Central memory CD4-positive, alpha-beta T cell (primary cell): ENCODE measurements around the gene CHKA.

Source experiments
- DNase-seq: peaks from one replicate; pipeline ENCODE4 v3.0.0; 2022
- total RNA-seq, 3 experiments: gene quantifications; one replicate each; lab custom pipeline; 2026; lab: John Stamatoyannopoulos, UW

The CHKA gene
- total RNA-seq: 6.4 to 22.1 (median 6.5) reads per million in 3 experiments

DNA sequence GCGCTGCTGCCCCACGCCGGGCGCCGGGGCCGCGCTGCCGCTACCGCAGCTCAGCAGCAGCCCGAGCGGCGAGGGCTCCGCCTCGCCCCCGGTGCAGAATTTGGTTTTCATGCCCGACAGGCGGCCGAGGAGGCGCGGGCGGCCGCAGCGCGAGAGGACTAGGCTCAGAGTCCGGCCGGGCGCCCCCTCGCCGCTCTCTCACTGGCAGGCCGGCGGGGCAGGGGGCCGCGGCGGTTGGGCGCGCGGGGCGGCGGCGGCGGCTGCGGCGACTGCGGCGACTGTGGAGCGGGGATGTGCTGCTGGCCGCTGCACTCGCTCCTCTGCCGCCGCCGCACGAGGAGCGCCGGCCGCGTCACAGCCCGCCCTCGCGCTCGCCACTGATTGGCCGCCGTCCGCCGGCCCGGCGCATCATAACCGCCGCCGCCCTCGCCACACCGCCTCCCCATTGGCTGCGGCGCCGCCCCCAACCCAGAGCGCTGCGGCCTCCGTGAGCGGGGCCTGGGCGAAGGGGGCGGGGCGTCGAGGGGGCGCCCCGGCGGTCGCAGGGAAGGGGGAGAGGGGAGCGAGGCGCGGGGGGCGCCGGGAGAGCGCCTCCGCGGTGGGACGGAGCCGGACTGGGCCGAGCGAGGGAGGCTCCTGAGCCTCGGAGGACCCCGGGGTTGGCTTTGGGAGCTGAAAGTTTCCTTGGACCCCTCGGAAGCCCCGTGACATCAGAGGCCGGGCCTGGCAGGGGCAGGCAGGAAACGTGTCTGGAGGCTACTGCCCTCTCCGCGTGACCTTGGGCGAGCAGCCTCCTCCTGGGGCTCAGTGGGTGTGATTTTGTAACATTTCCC is at the start of gene CHKA:
TSS of gene CHKA (minus strand) at position 322 of the 833 bp plus-strand sequence. CDS start at position 111, 211 bp downstream.
- DNase-seq: peak; percentile 80

DNA sequence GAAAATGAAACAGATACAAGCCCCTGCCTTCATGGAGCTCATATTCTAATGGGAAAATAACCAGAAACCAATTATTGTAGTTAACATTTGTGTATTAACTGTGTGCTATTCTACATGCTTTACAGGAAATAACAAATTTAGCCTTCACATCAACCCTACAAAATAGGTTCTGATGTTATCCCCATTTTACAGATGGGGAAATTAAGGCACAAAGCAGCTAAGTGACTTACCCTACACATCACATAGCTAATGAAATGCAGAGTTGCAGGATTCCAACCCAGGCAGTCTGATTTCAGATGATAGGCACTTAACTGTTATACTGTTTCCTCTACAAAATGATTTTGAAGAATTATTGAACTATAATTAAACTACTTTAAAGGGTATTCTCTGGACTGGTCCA is 48.3 kb upstream of the CHKA start:
- DNase-seq: no peak

DNA sequence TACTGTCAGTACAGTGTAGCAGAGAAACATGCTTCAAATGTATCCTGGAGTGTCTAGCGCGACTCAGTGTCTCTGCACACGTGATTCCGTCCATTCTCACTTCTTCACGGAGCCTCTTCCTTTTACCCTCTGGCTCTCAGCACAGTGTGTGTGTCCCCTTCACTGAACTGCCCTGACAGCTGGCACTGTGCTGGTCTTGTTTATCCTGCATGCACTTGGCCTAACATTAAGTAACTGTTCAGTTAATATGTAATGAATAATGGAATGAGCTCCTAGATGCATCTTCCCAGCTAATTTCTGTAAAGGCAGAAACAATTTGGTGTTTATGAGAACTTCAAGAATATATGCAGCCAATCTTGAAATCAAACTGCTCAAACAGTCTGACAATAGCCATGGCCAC is 47.5 kb upstream of the CHKA start:
- no peak for DNase-seq

DNA sequence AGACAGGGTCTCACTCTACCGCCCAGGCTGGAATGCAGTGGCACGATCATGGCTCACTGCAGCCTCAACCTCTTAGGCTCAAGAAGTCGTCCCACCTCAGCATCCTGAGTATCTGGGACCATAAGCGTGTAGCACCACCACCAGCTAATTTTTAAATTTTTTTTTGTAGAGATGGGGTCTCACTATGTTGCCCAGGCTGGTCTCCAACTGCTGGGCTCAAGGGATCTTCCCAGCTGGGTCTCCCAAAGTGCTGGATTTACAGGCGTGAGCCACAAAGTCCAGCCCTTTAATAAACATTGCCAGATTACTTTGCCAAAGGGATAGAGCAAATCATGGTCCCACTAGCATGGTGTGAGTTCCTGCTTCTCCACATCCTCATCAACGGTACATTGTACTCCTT is 46.3 kb upstream of the CHKA start:
- no peak for DNase-seq

DNA sequence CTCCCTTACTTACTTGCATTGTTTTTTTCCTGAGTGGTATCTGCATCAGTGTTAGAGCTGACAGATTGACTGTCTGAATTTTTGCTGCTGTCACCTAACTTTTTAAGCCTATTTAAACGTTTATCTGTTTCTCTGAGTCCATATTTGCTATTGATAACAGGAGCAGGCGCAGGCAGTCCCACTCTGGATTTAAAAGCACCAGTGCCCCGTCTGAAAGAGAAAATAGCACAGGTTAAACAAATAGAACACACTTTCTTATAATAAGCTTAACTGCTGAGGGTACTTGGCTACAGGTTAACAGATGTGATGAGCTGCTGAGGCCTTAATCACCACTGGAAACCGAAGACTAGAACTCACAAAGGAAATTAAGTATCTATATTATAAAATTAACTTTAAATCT is 45.8 kb upstream of the CHKA start:
- DNase-seq: no peak

DNA sequence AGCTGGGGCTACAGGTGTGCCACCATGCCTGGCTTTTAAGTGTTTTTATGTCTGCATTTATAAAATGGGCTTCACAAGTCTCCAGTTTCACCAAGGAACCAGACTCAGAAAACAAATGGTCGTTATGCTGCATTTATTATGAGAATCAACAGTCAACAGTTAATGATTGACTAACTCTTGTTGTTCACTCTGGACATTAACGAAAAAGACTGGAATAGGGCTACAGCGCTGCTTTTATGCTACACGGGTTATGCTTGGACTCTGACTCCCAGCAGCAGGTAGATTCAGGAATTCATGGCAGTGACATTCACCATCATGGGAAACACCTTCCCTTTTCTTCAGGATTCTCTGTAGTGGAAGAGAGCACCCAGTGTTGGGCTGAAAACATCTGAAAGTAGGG is 44.4 kb upstream of the CHKA start:
- DNase-seq: no peak

DNA sequence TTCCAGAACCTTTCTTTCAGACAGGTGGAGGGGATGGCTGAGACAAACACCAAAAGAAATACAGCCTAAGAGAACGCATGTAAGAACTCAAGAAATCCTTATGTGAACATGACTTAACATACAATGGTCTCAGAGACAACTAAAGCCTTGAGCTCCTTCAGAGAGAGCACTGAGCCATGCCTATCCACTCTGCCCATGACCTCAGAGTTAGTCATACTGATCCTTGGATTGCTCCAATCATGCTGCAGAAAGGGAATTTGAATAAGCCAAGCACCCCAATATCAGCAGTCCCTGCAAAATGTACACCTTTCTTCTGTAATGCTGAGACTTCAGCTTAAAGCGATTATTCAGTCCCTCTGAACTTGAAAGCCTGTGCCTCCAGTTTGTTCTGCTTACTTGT is 43.2 kb upstream of the CHKA start:
- no peak for DNase-seq

DNA sequence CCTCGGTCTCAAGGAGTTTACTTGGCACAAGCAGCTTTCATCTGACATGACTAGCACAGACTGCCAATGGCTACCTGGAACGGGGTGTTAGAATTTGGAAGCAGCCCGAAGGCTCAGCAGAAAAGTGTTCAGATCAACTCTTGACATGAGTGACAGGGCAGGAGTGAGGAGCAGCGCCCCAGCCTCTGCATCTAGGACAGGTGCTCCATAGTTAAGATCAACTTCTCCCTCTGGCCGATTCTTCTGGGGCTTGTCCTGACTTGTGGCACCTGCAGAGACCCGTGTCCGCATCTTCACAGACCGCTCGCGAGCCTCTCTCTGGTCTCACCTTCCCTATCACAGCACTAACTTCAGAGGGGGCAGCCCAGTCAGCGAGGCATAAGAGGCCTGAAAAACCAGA is 42.5 kb upstream of the CHKA start:
- no peak for DNase-seq

GRCh38 chr11:68160100-68160695 is 39.0 kb upstream of the CHKA start:
- DNase-seq: no peak

DNA sequence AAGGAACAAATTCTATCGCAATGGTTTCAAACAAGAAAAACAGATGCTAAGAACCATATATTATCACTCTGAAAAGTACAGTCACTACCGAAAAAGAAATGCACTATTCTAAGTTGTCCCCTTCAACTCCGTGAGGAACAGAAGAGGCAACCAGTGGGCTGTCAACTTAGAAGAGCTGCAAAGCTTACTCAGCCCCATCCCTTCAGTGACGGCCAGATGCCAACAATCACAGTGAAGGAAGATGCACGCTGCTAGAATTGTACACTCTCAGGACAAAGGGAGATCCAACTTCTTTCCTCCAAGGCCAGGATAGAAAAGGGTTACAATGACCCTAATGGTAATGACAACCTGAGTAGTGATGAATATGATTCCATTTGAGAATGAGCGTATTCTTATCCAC is 38.5 kb upstream of the CHKA start:
- DNase-seq: no peak

DNA sequence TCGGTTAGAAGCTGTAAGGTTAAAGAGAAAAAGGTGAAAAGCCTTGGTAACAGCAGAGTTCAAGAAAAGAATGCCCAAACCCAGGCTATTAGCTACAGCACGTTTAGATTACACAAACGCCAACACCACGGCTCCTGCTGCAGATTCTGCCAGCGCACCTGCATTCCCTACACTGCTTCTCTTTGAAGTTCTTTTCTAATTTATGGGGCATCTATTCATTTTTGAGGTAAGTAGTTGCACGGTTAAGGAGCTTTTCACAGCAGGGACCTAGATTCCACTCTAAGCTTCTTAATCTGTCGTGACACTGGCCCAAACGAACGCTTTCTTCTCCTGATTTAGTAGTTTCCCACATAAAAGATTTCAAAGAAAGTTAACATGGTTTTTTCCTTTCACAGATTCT is 38.0 kb upstream of the CHKA start:
- no peak for DNase-seq

DNA sequence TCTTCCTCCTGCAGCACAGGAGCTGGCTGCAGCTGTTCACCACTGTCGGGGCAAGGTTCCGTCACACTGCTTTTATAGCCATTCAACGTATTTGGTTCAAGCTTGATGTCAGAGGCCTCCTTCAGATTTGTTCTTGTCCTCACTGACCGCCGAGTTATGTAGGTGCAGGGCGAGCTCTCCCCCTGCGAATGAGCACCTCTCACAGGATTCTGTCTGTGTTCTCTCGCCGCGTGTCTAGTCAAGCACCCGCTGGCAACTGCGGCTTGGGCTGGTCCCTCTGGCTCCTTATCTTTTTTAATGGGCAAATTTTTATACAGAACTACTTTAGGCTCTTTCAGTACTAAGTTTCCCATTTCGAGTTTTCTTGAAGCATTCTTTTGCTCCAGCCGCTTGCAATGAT is 37.4 kb upstream of the CHKA start:
- DNase-seq: no peak

GRCh38 chr11:68153742-68154141 is 32.6 kb upstream of the CHKA start:
- DNase-seq: no peak

- DNase-seq: no peak
Observed at GRCh38 chr11:68150037-68150436, 28.8 kb upstream of the CHKA start.

- no peak for DNase-seq
Observed at GRCh38 chr11:68149417-68149816, 28.2 kb upstream of the CHKA start.

GRCh38 chr11:68148879-68149278 is 27.7 kb upstream of the CHKA start:
- DNase-seq: no peak

GRCh38 chr11:68148071-68148805 is 27.1 kb upstream of the CHKA start:
- no peak for DNase-seq

GRCh38 chr11:68146704-68147474 is 25.7 kb upstream of the CHKA start:
- no peak for DNase-seq

- no peak for DNase-seq
Observed at GRCh38 chr11:68146010-68146540, 24.9 kb upstream of the CHKA start.

- DNase-seq: no peak
Observed at GRCh38 chr11:68145120-68145866, 24.1 kb upstream of the CHKA start.

GRCh38 chr11:68143310-68143689 is 22.1 kb upstream of the CHKA start:
- no peak for DNase-seq
